WTC11 (cell line): ENCODE results near the gene TRA2A. TPM values are rescaled to one million over a fixed set of nuclear protein-coding genes. Genes with fewer than 3 reads are reported as not detected.

ENCODE experiments used
- ATAC-seq: fragments of 200-7000 bp; cut with Tn5 transposase; 2 replicates; pipeline ENCODE4 v1.10.0; 2021; ENCODE audit warnings: mild to moderate bottlenecking, moderate library complexity
- CTCF ChIA-PET: fragments of 300-600 bp; sonication (Branson Sonifier 250); formaldehyde crosslinking; loops from one replicate; lab custom pipeline; 2021; ENCODE audit warnings: antibody characterized with exemption; lab: Charles Lee
- POLR2A ChIA-PET: fragments of 350-600 bp; sonication (Branson Sonifier 250); formaldehyde crosslinking; loops from one replicate; lab custom pipeline; 2021; ENCODE audit warnings: antibody characterized with exemption; lab: Charles Lee
- DNase-seq: peaks from one replicate; pipeline ENCODE4 v3.0.0; 2021; ENCODE audit warnings: low spot score
- H3K27ac Mint-ChIP-seq: 2 replicates; pipeline ENCODE4 v1.8.0; 2021; ENCODE audit warnings: mixed read lengths
- H3K27me3 Mint-ChIP-seq: 2 replicates; pipeline ENCODE4 v1.8.0; 2021; ENCODE audit warnings: low read depth, mild to moderate bottlenecking, moderate library complexity, mixed read lengths
- H3K36me3 Mint-ChIP-seq: 2 replicates; pipeline ENCODE4 v1.8.0; 2021; ENCODE audit warnings: mixed read lengths
- H3K4me1 Mint-ChIP-seq: 2 replicates; pipeline ENCODE4 v1.8.0; 2022; ENCODE audit warnings: mixed read lengths
- H3K4me3 Mint-ChIP-seq: 2 replicates; pipeline ENCODE4 v1.8.0; 2021; ENCODE audit warnings: mild to moderate bottlenecking, moderate library complexity, mixed read lengths
- H3K9me3 Mint-ChIP-seq: 2 replicates; pipeline ENCODE4 v1.8.0; 2021; ENCODE audit warnings: mixed read lengths
- ARID4B ChIP-seq: sonication (generic); formaldehyde crosslinking; IDR thresholded peaks from 2 replicates; pipeline ENCODE4 v1.8.0; 2023; ENCODE audit warnings: missing genetic modification reagents, mild to moderate bottlenecking, borderline replicate concordance
- ATF2 ChIP-seq: sonication (generic); formaldehyde crosslinking; IDR thresholded peaks from 2 replicates; pipeline ENCODE4 v1.8.1; 2022; ENCODE audit warnings: low read depth, missing genetic modification reagents, borderline replicate concordance
- ATF3 ChIP-seq: sonication (generic); formaldehyde crosslinking; conservative IDR thresholded peaks from 2 replicates; pipeline ENCODE4 v1.8.1; 2022; ENCODE audit warnings: mild to moderate bottlenecking, missing genetic modification reagents
- CBFB ChIP-seq: sonication (generic); formaldehyde crosslinking; IDR thresholded peaks from 2 replicates; pipeline ENCODE4 v1.8.1; 2022; ENCODE audit warnings: mild to moderate bottlenecking, low read depth, missing genetic modification reagents
- CREM ChIP-seq: sonication (generic); formaldehyde crosslinking; IDR thresholded peaks from 2 replicates; pipeline ENCODE4 v1.8.1; 2022; ENCODE audit warnings: mild to moderate bottlenecking, missing genetic modification reagents, moderate library complexity
- ELF4 ChIP-seq: sonication (generic); formaldehyde crosslinking; IDR thresholded peaks from 2 replicates; pipeline ENCODE4 v1.8.1; 2022; ENCODE audit warnings: low read depth, mild to moderate bottlenecking, moderate library complexity, missing genetic modification reagents
- ESRRA ChIP-seq: sonication (generic); formaldehyde crosslinking; IDR thresholded peaks from 2 replicates; pipeline ENCODE4 v1.8.1; 2022; ENCODE audit warnings: mild to moderate bottlenecking, missing genetic modification reagents, borderline replicate concordance
- ETV6 ChIP-seq: sonication (generic); formaldehyde crosslinking; IDR thresholded peaks from 2 replicates; pipeline ENCODE4 v1.8.1; 2022; ENCODE audit warnings: mild to moderate bottlenecking, missing genetic modification reagents
- FOXJ3 ChIP-seq: sonication (generic); formaldehyde crosslinking; IDR thresholded peaks from 2 replicates; pipeline ENCODE4 v1.9.0; 2021; ENCODE audit warnings: missing genetic modification reagents, mild to moderate bottlenecking, borderline replicate concordance
- IRF2 ChIP-seq: sonication (generic); formaldehyde crosslinking; IDR thresholded peaks from 2 replicates; pipeline ENCODE4 v1.8.0; 2022; ENCODE audit warnings: low read depth, missing genetic modification reagents, borderline replicate concordance
- MAX ChIP-seq: sonication (generic); formaldehyde crosslinking; IDR thresholded peaks from 2 replicates; pipeline ENCODE4 v1.8.0; 2022; ENCODE audit warnings: mild to moderate bottlenecking, missing genetic modification reagents
- MXD4 ChIP-seq: fragments of 250-450 bp; sonication (Bioruptor Pico); IDR thresholded peaks from 2 replicates; pipeline ENCODE4 v1.8.0; 2021; ENCODE audit warnings: mild to moderate bottlenecking, moderate library complexity, borderline replicate concordance
- NFE2L1 ChIP-seq: sonication (generic); formaldehyde crosslinking; IDR thresholded peaks from 2 replicates; pipeline ENCODE4 v1.8.1; 2023; ENCODE audit warnings: missing genetic modification reagents
- OVOL2 ChIP-seq: fragments of 250-450 bp; sonication (Bioruptor Pico); IDR thresholded peaks from 2 replicates; pipeline ENCODE4 v1.9.0; 2021; ENCODE audit warnings: mild to moderate bottlenecking, borderline replicate concordance
- SMAD4 ChIP-seq: sonication (generic); formaldehyde crosslinking; IDR thresholded peaks from 2 replicates; pipeline ENCODE4 v1.8.0; 2022; ENCODE audit warnings: mild to moderate bottlenecking, missing genetic modification reagents
- TEAD1 ChIP-seq: sonication (generic); formaldehyde crosslinking; IDR thresholded peaks from 2 replicates; pipeline ENCODE4 v1.8.0; 2022; ENCODE audit warnings: mild to moderate bottlenecking, missing genetic modification reagents
- ZSCAN18 ChIP-seq: fragments of 250-450 bp; sonication (Bioruptor Pico); IDR thresholded peaks from 2 replicates; pipeline ENCODE4 v2.1.2; 2022; ENCODE audit warnings: mild to moderate bottlenecking, moderate library complexity
- total RNA-seq: library from RNA; stranded (reverse); gene quantifications from 3 replicates; pipeline ENCODE4 v1.2.3, GENCODE V29; 2021

TRA2A gene
- total RNA-seq, 1 experiment from 2014 or later = 110 TPM

- POLR2A ChIA-PET = interaction anchor here (0.6 to 1.5 kb wide), 3 partner anchors 9 to 158 kb away, joined by 3 read pairs; no protein-coding TSS in a partner anchor
These were observed 63.8 kb downstream of the TRA2A start for GRCh38 chr7:23467806-23468525.

GRCh38 chr7:23467291-23467805 is 64.4 kb downstream of the TRA2A start:
- peak overlapping the region; percentile 97 for H3K27ac Mint-ChIP-seq
- POLR2A ChIA-PET = interaction anchor here (1.5 kb wide), 1 partner anchor 9 kb away, joined by 3 read pairs; no protein-coding TSS in a partner anchor

More at GRCh38 chr7:23467806-23468525, 63.8 kb downstream of the TRA2A start:
- Mint-ChIP-seq H3K4me3 (peak overlapping the region; percentile 99), H3K27me3 (no peaks in the 10 kb centered on the region), H3K27ac (peak overlapping the region; percentile 97)
- DNase-seq = peak; percentile 53
- TF ChIP-seq NFE2L1 (CRISPR knock-in tag) (no peak), ETV6 (CRISPR knock-in tag) (peak; percentile 76; the same call in 1 of the 2 replicates), ARID4B (CRISPR knock-in tag) (peak; percentile 11; the same call in 1 of the 2 replicates), CREM (CRISPR knock-in tag) (no peak), ATF2 (CRISPR knock-in tag) (no peak), TEAD1 (CRISPR knock-in tag) (0 out of 2 replicates have a peak, but pooled peaks have one; percentile 16), MAX (CRISPR knock-in tag) (0 out of 2 replicates have a peak, but pooled peaks have one; percentile 6)
- TF ChIP-seq, all 79 proteins: peak for 4
- Mint-ChIP-seq H3K9me3 (no peaks in the 10 kb centered on the region), H3K36me3 (peaks cover 14% of the 10 kb centered on the region), H3K4me1 (peaks cover 41% of the 10 kb centered on the region)
- CTCF ChIA-PET = interaction anchor here (1.1 to 2.1 kb wide), 2 partner anchors 110 to 195 kb away, joined by 3 to 9 read pairs; no protein-coding TSS in a partner anchor
- ATAC-seq = no peak

GRCh38 chr7:23462846-23463245 is 68.9 kb downstream of the TRA2A start:
- peaks cover 33% of the 10 kb centered on the region for H3K36me3 Mint-ChIP-seq
- H3K27me3 Mint-ChIP-seq = no peaks in the 10 kb centered on the region
- H3K4me3 Mint-ChIP-seq = peak overlapping the region; percentile 68
- ChIA-PET CTCF (interaction anchor here (0.9 to 2.5 kb wide), 7 partner anchors 9 to 190 kb away, joined by 3 to 11 read pairs (median 6); no protein-coding TSS in a partner anchor), POLR2A (interaction anchor here (1.1 kb wide), 1 partner anchor 10 kb away, joined by 5 read pairs; no protein-coding TSS in a partner anchor)
- peak overlapping the region; percentile 79 for H3K27ac Mint-ChIP-seq
- ATAC-seq (no peak), DNase-seq (no peak)
- H3K9me3 Mint-ChIP-seq = no peaks in the 10 kb centered on the region
- TF ChIP-seq CBFB (CRISPR knock-in tag) (no peak), ATF3 (CRISPR knock-in tag) (no peak), OVOL2 (CRISPR knock-in tag) (no peak), MXD4 (CRISPR knock-in tag) (no peak), FOXJ3 (CRISPR knock-in tag) (no peak), CREM (CRISPR knock-in tag) (no peak), ZSCAN18 (CRISPR knock-in tag) (no peak), ELF4 (CRISPR knock-in tag) (no peak), IRF2 (CRISPR knock-in tag) (no peak), SMAD4 (CRISPR knock-in tag) (no peak)
- peaks cover 70% of the 10 kb centered on the region for H3K4me1 Mint-ChIP-seq

More at GRCh38 chr7:23467291-23467805, 64.4 kb downstream of the TRA2A start:
- Mint-ChIP-seq H3K9me3 (no peaks in the 10 kb centered on the region), H3K27me3 (no peaks in the 10 kb centered on the region), H3K36me3 (peaks cover 14% of the 10 kb centered on the region), H3K4me3 (peak overlapping the region; percentile 99), H3K4me1 (peaks cover 43% of the 10 kb centered on the region)
- CTCF ChIA-PET = interaction anchor here (0.9 to 2.1 kb wide), 4 partner anchors 62 to 194 kb away, joined by 3 to 9 read pairs (median 3); no protein-coding TSS in a partner anchor
- no peak for DNase-seq
- no peak for ATAC-seq
- no peak for TF ChIP-seq ESRRA (CRISPR knock-in tag)
